Upper lobe of left lung (tissue), 6 donors: ENCODE measurements around the gene CRYGS. TPM values are rescaled to one million over a fixed set of nuclear protein-coding genes. Genes with fewer than 3 reads are reported as not detected.
A peak's percentile ranks its signal among the peaks of the same experiment; 100 is the strongest.

ENCODE experiments used
- ATAC-seq, 2 donors: fragments of 200-7000 bp; cut with Tn5 transposase; one replicate each; pipeline ENCODE4 v1.9.1; 2022; ENCODE audit warnings: mild to moderate bottlenecking in 2 of 2, moderate library complexity in 2 of 2; ENCODE audit not compliant: low FRiP score in 2 of 2
- DNase-seq, 2 donors: peaks; one replicate each; pipeline ENCODE4 v3.0.0-alpha.2; 2019 to 2020
- H3K27ac ChIP-seq, 4 donors: fragments of 200-600 bp; sonication (generic); one replicate each; pipeline ENCODE4 v1.5.1; 2016 to 2019
- H3K27me3 ChIP-seq, 4 donors: fragments of 200-600 bp; sonication (generic); one replicate each; pipeline ENCODE4 v1.5.1; 2017 to 2019
- H3K36me3 ChIP-seq, 4 donors: fragments of 200-600 bp; sonication (generic); one replicate each; pipeline ENCODE4 v1.5.1; 2016 to 2019
- H3K4me1 ChIP-seq, 4 donors: fragments of 200-600 bp; sonication (generic); one replicate each; pipeline ENCODE4 v1.5.1; 2018 to 2019
- H3K4me3 ChIP-seq, 4 donors: fragments of 200-600 bp; sonication (generic); one replicate each; pipeline ENCODE4 v1.5.1; 2017 to 2019; ENCODE audit warnings: mild to moderate bottlenecking in 2 of 4, moderate library complexity in 1 of 4
- H3K9me3 ChIP-seq, 4 donors: fragments of 200-600 bp; sonication (generic); one replicate each; pipeline ENCODE4 v1.5.1; 2018 to 2019
- EP300 ChIP-seq, 4 donors: sonication (generic); formaldehyde crosslinking; IDR thresholded peaks; one replicate each; pipeline ENCODE4 v1.5.1; 2017; ENCODE audit warnings: antibody characterized with exemption in 4 of 4, control low read depth in 2 of 4
- POLR2A ChIP-seq, 4 donors: fragments of 450-650 bp; IDR thresholded peaks; one replicate each; pipeline ENCODE4 v1.5.1; 2016 to 2017; ENCODE audit warnings: antibody characterized with exemption in 4 of 4, mild to moderate bottlenecking in 2 of 4
- POLR2AphosphoS5 ChIP-seq, 2 donors: sonication (generic); formaldehyde crosslinking; IDR thresholded peaks; one replicate each; pipeline ENCODE4 v1.5.1; 2017; ENCODE audit warnings: antibody characterized with exemption in 2 of 2
- whole genome bisulfite sequencing, 2 donors: methylation state at CpG; one replicate each; pipeline ENCODE4 v1.1.5; 2017 to 2018; 5-methylcytosine and 5-hydroxymethylcytosine counted together
- total RNA-seq, 6 donors: library from RNA; depleted of rRNA in 4 of 6; stranded (reverse); fragments of >200 nt in 4 of 6; gene quantifications; one replicate each; pipeline versions ENCODE4 v1.1.0 to v1.2.1, GENCODE V29; 2016 to 2021
- TF ChIP-seq, protein P1 (sequence below), 6 experiments: fragments of 450-650 bp in 4 of 6; fragments of 200-600 bp in 2 of 6; sonication (generic) in 2 of 6; IDR thresholded peaks; one replicate each; pipeline ENCODE4 v1.5.1; 2016 to 2019; ENCODE audit warnings: antibody characterized with exemption in 6 of 6
- donor health status: DM: no; HTN: no; CAD: no; lungs with moderate emphysema.
- donor health status: DM: no; HTN: yes; CAD: no; lungs with severe emphysema.

The CRYGS gene
- total RNA-seq, 6 donors from 2014 or later, result 2.7 to 9.4 (median 3.2) TPM

- no peaks in the 10 kb centered on the region for H3K9me3 ChIP-seq
- no peak overlapping the region for H3K4me3 ChIP-seq
- H3K36me3 ChIP-seq, result no peaks in the 10 kb centered on the region
- no peak for TF ChIP-seq EP300 (IDR thresholded peaks at IDR 0.05)
- TF ChIP-seq, protein P1, sequence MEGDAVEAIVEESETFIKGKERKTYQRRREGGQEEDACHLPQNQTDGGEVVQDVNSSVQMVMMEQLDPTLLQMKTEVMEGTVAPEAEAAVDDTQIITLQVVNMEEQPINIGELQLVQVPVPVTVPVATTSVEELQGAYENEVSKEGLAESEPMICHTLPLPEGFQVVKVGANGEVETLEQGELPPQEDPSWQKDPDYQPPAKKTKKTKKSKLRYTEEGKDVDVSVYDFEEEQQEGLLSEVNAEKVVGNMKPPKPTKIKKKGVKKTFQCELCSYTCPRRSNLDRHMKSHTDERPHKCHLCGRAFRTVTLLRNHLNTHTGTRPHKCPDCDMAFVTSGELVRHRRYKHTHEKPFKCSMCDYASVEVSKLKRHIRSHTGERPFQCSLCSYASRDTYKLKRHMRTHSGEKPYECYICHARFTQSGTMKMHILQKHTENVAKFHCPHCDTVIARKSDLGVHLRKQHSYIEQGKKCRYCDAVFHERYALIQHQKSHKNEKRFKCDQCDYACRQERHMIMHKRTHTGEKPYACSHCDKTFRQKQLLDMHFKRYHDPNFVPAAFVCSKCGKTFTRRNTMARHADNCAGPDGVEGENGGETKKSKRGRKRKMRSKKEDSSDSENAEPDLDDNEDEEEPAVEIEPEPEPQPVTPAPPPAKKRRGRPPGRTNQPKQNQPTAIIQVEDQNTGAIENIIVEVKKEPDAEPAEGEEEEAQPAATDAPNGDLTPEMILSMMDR (IDR thresholded peaks at IDR 0.05), result no peak
- no peak for TF ChIP-seq POLR2AphosphoS5 (IDR thresholded peaks at IDR 0.05)
- TF ChIP-seq POLR2A (IDR thresholded peaks at IDR 0.05), result no peak
- DNase-seq (no peak), ATAC-seq (no peak)
- no peak overlapping the region for H3K27ac ChIP-seq
- no peaks in the 10 kb centered on the region for H3K4me1 ChIP-seq
- no peaks in the 10 kb centered on the region for H3K27me3 ChIP-seq
Measured at GRCh38 chr3:186530415-186530814, 13.8 kb downstream of the CRYGS start.

GRCh38 chr3:186529201-186529999 is 14.8 kb downstream of the CRYGS start:
- no peak for ATAC-seq
- no peaks in the 10 kb centered on the region for H3K4me1 ChIP-seq
- no peak overlapping the region for H3K4me3 ChIP-seq
- TF ChIP-seq, protein P1 (IDR thresholded peaks at IDR 0.05), result no peak
- TF ChIP-seq EP300 (IDR thresholded peaks at IDR 0.05), result no peak
- H3K36me3 ChIP-seq, result no peaks in the 10 kb centered on the region
- H3K27me3 ChIP-seq, result no peaks in the 10 kb centered on the region
- H3K9me3 ChIP-seq, result no peaks in the 10 kb centered on the region
- DNase-seq, result no peak
- H3K27ac ChIP-seq, result no peak overlapping the region
- 73% methylated on average over 11 of the region's 11 CpGs for WGBS, 2 donors

DNA sequence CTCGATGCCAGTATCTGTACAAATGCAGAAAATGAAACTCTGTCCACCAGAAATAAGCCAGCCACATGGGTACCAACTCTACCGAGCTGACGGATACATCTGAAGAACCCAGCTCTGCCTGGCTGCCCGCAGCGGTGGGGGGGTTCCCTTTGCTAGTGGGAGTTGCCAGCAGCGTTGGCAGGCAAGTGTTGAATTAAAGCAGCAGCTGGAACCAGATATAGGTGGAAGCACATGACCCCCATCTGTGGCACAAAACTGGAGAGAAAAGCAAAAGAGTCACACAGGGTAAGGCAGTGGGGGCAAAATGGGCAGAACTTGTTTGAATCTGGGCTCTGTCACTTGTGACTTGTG is 17.9 kb downstream of the CRYGS start:
- no peak for TF ChIP-seq POLR2A (IDR thresholded peaks at IDR 0.05)
- TF ChIP-seq, protein P1 (IDR thresholded peaks at IDR 0.05), result no peak
- no peak for TF ChIP-seq EP300 (IDR thresholded peaks at IDR 0.05)
- TF ChIP-seq POLR2AphosphoS5 (IDR thresholded peaks at IDR 0.05), result no peak
- DNase-seq, result peak in 1 of 2 donors; percentile 39

GRCh38 chr3:186525369-186526255 is 18.6 kb downstream of the CRYGS start:
- Histone ChIP-seq H3K27me3 (no peaks in the 10 kb centered on the region), H3K27ac (no peak overlapping the region), H3K9me3 (no peaks in the 10 kb centered on the region), H3K36me3 (no peaks in the 10 kb centered on the region), H3K4me1 (no peaks in the 10 kb centered on the region), H3K4me3 (no peak overlapping the region)
- ATAC-seq (no peak), DNase-seq (no peak)
- TF ChIP-seq POLR2AphosphoS5 (IDR thresholded peaks at IDR 0.05), result no peak
- no peak for TF ChIP-seq POLR2A (IDR thresholded peaks at IDR 0.05)
- TF ChIP-seq, protein P1 (IDR thresholded peaks at IDR 0.05), result no peak
- TF ChIP-seq EP300 (IDR thresholded peaks at IDR 0.05), result no peak
- 79 to 80% methylated on average over 9 of the region's 9 CpGs for WGBS, 2 donors

More for the DNA sequence above, 17.9 kb downstream of the CRYGS start:
- no peaks in the 10 kb centered on the region for H3K27me3 ChIP-seq
- H3K36me3 ChIP-seq, result no peaks in the 10 kb centered on the region
- WGBS, 2 donors, result 71 to 74% methylated on average over 6 of the region's 6 CpGs
- H3K9me3 ChIP-seq, result no peaks in the 10 kb centered on the region
- no peak overlapping the region for H3K4me3 ChIP-seq
- no peak for ATAC-seq
- no peak overlapping the region for H3K27ac ChIP-seq
- no peaks in the 10 kb centered on the region for H3K4me1 ChIP-seq
